ENCODE measurements around the gene NRXN2.

GRCh38 chr11:64611869-64612646 lies 110.9 kb downstream of the NRXN2 start:
- TF ChIP-seq, protein P1, sequence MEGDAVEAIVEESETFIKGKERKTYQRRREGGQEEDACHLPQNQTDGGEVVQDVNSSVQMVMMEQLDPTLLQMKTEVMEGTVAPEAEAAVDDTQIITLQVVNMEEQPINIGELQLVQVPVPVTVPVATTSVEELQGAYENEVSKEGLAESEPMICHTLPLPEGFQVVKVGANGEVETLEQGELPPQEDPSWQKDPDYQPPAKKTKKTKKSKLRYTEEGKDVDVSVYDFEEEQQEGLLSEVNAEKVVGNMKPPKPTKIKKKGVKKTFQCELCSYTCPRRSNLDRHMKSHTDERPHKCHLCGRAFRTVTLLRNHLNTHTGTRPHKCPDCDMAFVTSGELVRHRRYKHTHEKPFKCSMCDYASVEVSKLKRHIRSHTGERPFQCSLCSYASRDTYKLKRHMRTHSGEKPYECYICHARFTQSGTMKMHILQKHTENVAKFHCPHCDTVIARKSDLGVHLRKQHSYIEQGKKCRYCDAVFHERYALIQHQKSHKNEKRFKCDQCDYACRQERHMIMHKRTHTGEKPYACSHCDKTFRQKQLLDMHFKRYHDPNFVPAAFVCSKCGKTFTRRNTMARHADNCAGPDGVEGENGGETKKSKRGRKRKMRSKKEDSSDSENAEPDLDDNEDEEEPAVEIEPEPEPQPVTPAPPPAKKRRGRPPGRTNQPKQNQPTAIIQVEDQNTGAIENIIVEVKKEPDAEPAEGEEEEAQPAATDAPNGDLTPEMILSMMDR (IDR thresholded peaks at IDR 0.05; ENCODE audit: insufficient read depth, low read depth, low read length): no peak
- TF ChIP-seq EZH2 (IDR thresholded peaks at IDR 0.05; ENCODE audit: insufficient read depth, low read length): no peak

Measured in astrocyte (in vitro differentiated cells and primary cell).